H1 (cell line): ENCODE data around the gene TUT1. TPM values are rescaled to one million over a fixed set of nuclear protein-coding genes. Genes with fewer than 3 reads are reported as not detected.

ENCODE experiments used
- CTCF ChIA-PET: fragments of 300-600 bp; sonication (Branson Sonifier 250); formaldehyde crosslinking; loops from one replicate; lab custom pipeline; 2021; ENCODE audit not compliant: partially characterized antibody; lab: Charles Lee
- POLR2A ChIA-PET: fragments of 300-600 bp; sonication (Branson Sonifier 250); formaldehyde crosslinking; loops from one replicate; lab custom pipeline; 2021; ENCODE audit warnings: inconsistent platforms; ENCODE audit not compliant: partially characterized antibody; lab: Charles Lee
- DNase-seq, 2 experiments: peaks; one replicate each; pipeline versions ENCODE4 v3.0.0 to v3.0.0-alpha.2; 2010 to 2022; ENCODE audit warnings: low spot score in 2 of 2, low read depth in 1 of 2, mixed read lengths in 1 of 2
- FAIRE-seq: peaks from 2 replicates; lab custom pipeline; 2011; peaks lifted over from hg19 to GRCh38; lab: Jason Lieb, UNC
- H2AFZ ChIP-seq: 2 replicates; pipeline ENCODE4 v1.8.1; 2012; ENCODE audit warnings: low read length, inconsistent platforms
- H2AK5ac ChIP-seq: 2 replicates; pipeline ENCODE4 v1.6.1; 2013; ENCODE audit warnings: low read depth, low read length
- H2BK120ac ChIP-seq: replicated peaks from 2 replicates; pipeline ENCODE3; 2013; ENCODE audit warnings: low read depth, low read length, inconsistent platforms
- H2BK12ac ChIP-seq: 2 replicates; pipeline ENCODE4 v1.6.1; 2013; ENCODE audit warnings: low read depth, low read length
- H2BK15ac ChIP-seq: 2 replicates; pipeline ENCODE4 v1.6.1; 2013; ENCODE audit warnings: low read length
- H2BK20ac ChIP-seq: 2 replicates; pipeline ENCODE4 v1.6.1; 2013; ENCODE audit warnings: low read length
- H2BK5ac ChIP-seq: 2 replicates; pipeline ENCODE4 v1.6.1; 2013; ENCODE audit warnings: low read depth, low read length
- H3K14ac ChIP-seq: 2 replicates; pipeline ENCODE4 v1.6.1; 2013; ENCODE audit warnings: inconsistent platforms; ENCODE audit not compliant: insufficient read length
- H3K18ac ChIP-seq: 2 replicates; pipeline ENCODE4 v1.6.1; 2013; ENCODE audit warnings: low read length; ENCODE audit errors: extremely low read depth
- H3K23ac ChIP-seq: 2 replicates; pipeline ENCODE4 v1.6.1; 2013; ENCODE audit warnings: inconsistent platforms; ENCODE audit not compliant: insufficient read length
- H3K23me2 ChIP-seq: 2 replicates; pipeline ENCODE4 v1.6.1; 2013; ENCODE audit warnings: low read depth, low read length
- H3K27ac ChIP-seq: 2 replicates; pipeline ENCODE4 v1.6.1; 2011; ENCODE audit warnings: low read depth, low read length, inconsistent platforms
- H3K27me3 ChIP-seq, 4 experiments: replicated peaks in 1 of 4; 1 replicate in 1 of 4; 2 replicates in 3 of 4; pipeline versions ENCODE4 v1.6.1 to v1.8.1; 2011 to 2013; ENCODE audit warnings: low read length in 3 of 4, mild to moderate bottlenecking in 3 of 4, inconsistent platforms in 2 of 4, mixed read lengths in 2 of 4, moderate library complexity in 1 of 4; ENCODE audit not compliant: control insufficient read depth in 3 of 4, insufficient read depth in 3 of 4; ENCODE audit errors: extremely low read depth in 1 of 4
- H3K36me3 ChIP-seq, 4 experiments: 2 replicates each; pipeline versions ENCODE4 v1.6.1 to v1.8.1; 2011 to 2013; ENCODE audit warnings: mild to moderate bottlenecking in 4 of 4, low read length in 3 of 4, moderate library complexity in 2 of 4, control low read depth in 1 of 4, inconsistent platforms in 1 of 4; ENCODE audit not compliant: insufficient read depth in 4 of 4, control insufficient read depth in 2 of 4
- H3K4ac ChIP-seq: replicated peaks from 2 replicates; pipeline ENCODE3; 2013; ENCODE audit warnings: low read length, low read depth, mixed read lengths, inconsistent platforms; ENCODE audit not compliant: insufficient read length
- H3K4me1 ChIP-seq, 4 experiments: replicated peaks in 1 of 4; 1 replicate in 1 of 4; 2 replicates in 3 of 4; pipeline versions ENCODE4 v1.6.1 to v1.8.1; 2011 to 2013; ENCODE audit warnings: low read length in 3 of 4, inconsistent platforms in 2 of 4, mixed read lengths in 1 of 4; ENCODE audit not compliant: insufficient read depth in 4 of 4, control insufficient read depth in 3 of 4
- H3K4me2 ChIP-seq, 2 experiments: 2 replicates each; pipeline versions ENCODE4 v1.6.1 to v1.8.1; 2011 to 2013; ENCODE audit warnings: low read depth in 2 of 2, low read length in 2 of 2, control low read depth in 1 of 2, inconsistent platforms in 1 of 2, mild to moderate bottlenecking in 1 of 2; ENCODE audit not compliant: insufficient read depth in 1 of 2
- H3K4me3 ChIP-seq, 4 experiments: fragments of 200-600, 300-600 bp in 1 of 4; sonication (generic), shearing (Covaris generic), sonication (Bioruptor Twin) in 1 of 4; 2 replicates each; pipeline versions ENCODE4 v1.5.1 to v1.8.1; 2011 to 2016; ENCODE audit warnings: low read length in 4 of 4, low read depth in 3 of 4, control low read depth in 2 of 4, inconsistent platforms in 2 of 4, mild to moderate bottlenecking in 2 of 4, mixed read lengths in 1 of 4, moderate library complexity in 1 of 4; ENCODE audit not compliant: insufficient read depth in 2 of 4; ENCODE audit errors: extremely low read depth in 1 of 4
- H3K56ac ChIP-seq: replicated peaks from 2 replicates; pipeline ENCODE3; 2013; ENCODE audit warnings: low read depth, mild to moderate bottlenecking, mixed read lengths, low read length, inconsistent platforms; ENCODE audit not compliant: insufficient read length
- H3K79me1 ChIP-seq: 2 replicates; pipeline ENCODE4 v1.6.1; 2013; ENCODE audit warnings: low read depth, low read length, control low read depth
- H3K79me2 ChIP-seq, 2 experiments: 2 replicates each; pipeline versions ENCODE4 v1.6.1 to v1.8.1; 2012 to 2013; ENCODE audit warnings: low read length in 2 of 2, mild to moderate bottlenecking in 2 of 2, inconsistent platforms in 1 of 2; ENCODE audit not compliant: insufficient read depth in 2 of 2, control insufficient read depth in 1 of 2
- H3K9ac ChIP-seq, 4 experiments: replicated peaks in 1 of 4; 1 replicate in 1 of 4; 2 replicates in 3 of 4; pipeline versions ENCODE4 v1.6.1 to v1.8.1; 2011 to 2013; ENCODE audit warnings: low read depth in 3 of 4, low read length in 3 of 4, control low read depth in 2 of 4, mild to moderate bottlenecking in 2 of 4, moderate library complexity in 2 of 4, inconsistent platforms in 1 of 4; ENCODE audit errors: extremely low read depth in 1 of 4
- H3K9me3 ChIP-seq, 2 experiments: 2 replicates each; pipeline versions ENCODE4 v1.6.1 to v1.8.1; 2012 to 2013; ENCODE audit warnings: mild to moderate bottlenecking in 2 of 2, moderate library complexity in 2 of 2, control low read depth in 1 of 2, inconsistent platforms in 1 of 2, low read depth in 1 of 2, low read length in 1 of 2, mixed read lengths in 1 of 2; ENCODE audit not compliant: insufficient read depth in 2 of 2
- H4K20me1 ChIP-seq, 2 experiments: replicated peaks in 1 of 2; 2 replicates each; pipeline versions ENCODE3 to v1.8.1; 2011 to 2013; ENCODE audit warnings: inconsistent platforms in 2 of 2, low read length in 2 of 2, mild to moderate bottlenecking in 1 of 2; ENCODE audit not compliant: insufficient read depth in 2 of 2, control insufficient read depth in 1 of 2
- H4K5ac ChIP-seq: 2 replicates; pipeline ENCODE4 v1.6.1; 2013; ENCODE audit warnings: low read length, low read depth, mixed read lengths, inconsistent platforms; ENCODE audit not compliant: insufficient read length
- H4K8ac ChIP-seq: 2 replicates; pipeline ENCODE4 v1.8.0; 2013; ENCODE audit warnings: mild to moderate bottlenecking, moderate library complexity, low read length, inconsistent platforms; ENCODE audit not compliant: insufficient read depth; ENCODE audit errors: extremely low read depth
- H4K91ac ChIP-seq: replicated peaks from 2 replicates; pipeline ENCODE3; 2013; ENCODE audit warnings: low read length, mixed read lengths, inconsistent platforms; ENCODE audit not compliant: insufficient read length
- BACH1 ChIP-seq: IDR thresholded peaks from 2 replicates; pipeline ENCODE4 v1.6.1; 2012; ENCODE audit warnings: low read length, improper control_type of control experiment
- MAFK ChIP-seq: IDR thresholded peaks from 2 replicates; pipeline ENCODE4 v1.6.1; 2012; ENCODE audit warnings: low read depth, mild to moderate bottlenecking, improper control_type of control experiment, low read length
- WGBS, 2 experiments: shearing (Covaris generic) in 1 of 2; methylation state at CpG; one replicate each; pipeline versions ENCODE4 v1.1.6 to v1.1.7; 2013 to 2015; ENCODE audit warnings: low lambda C conversion rate in 2 of 2, mixed read lengths in 2 of 2, inconsistent platforms in 1 of 2, low coverage in 1 of 2, missing lambda C conversion rate in 1 of 2; ENCODE audit not compliant: insufficient replicate concordance in 2 of 2, insufficient coverage in 1 of 2, insufficient read length in 1 of 2; ENCODE audit errors: extremely low coverage in 1 of 2, missing lambda C conversion rate in 1 of 2; 5-methylcytosine and 5-hydroxymethylcytosine counted together
- polyA plus RNA-seq, 7 experiments: library from polyadenylated mRNA; depleted of rRNA in 3 of 7; stranded (reverse) in 5 of 7; unstranded in 2 of 7; fragments of >200 nt in 5 of 7; fragments of 200-250 nt in 2 of 7; gene quantifications; 1 replicate in 5 of 7; 2 replicates in 1 of 7; 4 replicates in 1 of 7; pipeline versions ENCODE4 v1.2.1 to v1.2.3, GENCODE V29; 2011 to 2013; ENCODE audit warnings: missing spikeins in 2 of 7, mixed read lengths in 2 of 7
- total RNA-seq: library from RNA; stranded (reverse); fragmentation: NEBNext Ultra II Directional; extraction: Animal tissue kit (Norgen Biotek cat#: 25700); gene quantifications from 2 replicates; pipeline ENCODE4 v1.2.1, GENCODE V29; 2021

TUT1 gene
- total and polyA plus RNA-seq, 2 of the 8 experiments (the other 6 are each of a cell fraction or from before 2014, with no cell fraction given): 17.8 to 24.6 TPM

DNA sequence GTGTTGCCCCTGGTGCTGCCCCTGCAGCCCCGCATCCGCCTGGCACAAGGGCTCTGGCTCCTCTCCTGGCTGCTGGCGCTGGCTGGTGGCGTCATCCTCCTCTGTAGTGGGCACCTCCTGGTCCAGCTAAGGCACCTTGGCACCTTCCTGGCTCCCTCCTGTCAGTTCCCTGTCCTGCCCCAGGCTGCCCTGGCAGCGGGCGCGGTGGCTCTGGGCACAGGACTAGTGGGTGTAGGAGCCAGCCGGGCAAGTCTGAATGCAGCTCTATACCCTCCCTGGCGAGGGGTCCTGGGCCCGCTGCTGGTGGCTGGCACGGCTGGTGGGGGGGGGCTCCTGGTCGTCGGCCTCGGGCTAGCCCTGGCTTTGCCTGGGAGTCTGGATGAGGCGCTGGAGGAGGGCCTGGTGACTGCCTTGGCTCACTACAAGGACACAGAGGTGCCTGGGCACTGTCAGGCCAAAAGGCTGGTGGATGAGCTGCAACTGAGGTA is 22.0 kb upstream of the TUT1 start:
- H4K8ac ChIP-seq: peak overlapping the region; percentile 4; the same call in 1 of the 2 replicates
- ChIA-PET CTCF (interaction anchor here (0.8 to 1.8 kb wide), 6 partner anchors 8 to 187 kb away, joined by 3 to 10 read pairs (median 4); partner anchors contain the start of genes B3GAT3 and MTA2), POLR2A (interaction anchor here (0.9 to 15.8 kb wide), 9 partner anchors 9 to 93 kb away, joined by 3 to 235 read pairs (median 5); partner anchors contain the start of genes B3GAT3, BSCL2, C11orf98 and CSKMT)
- H2BK5ac ChIP-seq: peak overlapping the region; percentile 52; the same call in 1 of the 2 replicates
- H3K79me2 ChIP-seq: no peaks in the 10 kb centered on the region
- no peak for DNase-seq
- H2BK120ac ChIP-seq: no peak overlapping the region
- H3K18ac ChIP-seq: no peak overlapping the region
- H2BK20ac ChIP-seq: no peak overlapping the region
- no peak for TF ChIP-seq MAFK
- no peak for TF ChIP-seq BACH1
- TF ChIP-seq, all 59 proteins: peak for 0
- WGBS, 2 experiments: 84% methylated on average over 12 of the region's 15 CpGs; no CpG with 5 or more reads in 1 of the 2 experiments
- Histone ChIP-seq H4K5ac (no peak overlapping the region), H2BK12ac (0 out of 2 replicates have a peak overlapping the region, but pooled peaks have one; percentile 39), H3K27ac (no peak overlapping the region), H4K91ac (peak overlapping the region; percentile 34), H2BK15ac (0 out of 2 replicates have a peak overlapping the region, but pooled peaks have one; percentile 88), H3K36me3 (no peaks in the 10 kb centered on the region; a peak in 1 of 8 replicates), H3K56ac (no peak overlapping the region), H3K14ac (no peak overlapping the region), H3K79me1 (no peaks in the 10 kb centered on the region), H3K4me3 (peak overlapping the region in 3 of 4 experiments; percentile 2 to 73 (median 25); a peak in 4 of 8 replicates), H4K20me1 (no peaks in the 10 kb centered on the region), H3K9ac (no peak overlapping the region), H3K4ac (no peak overlapping the region), H3K4me2 (peak overlapping the region in 1 of 2 experiments; percentile 64; a peak in 2 of 4 replicates), H2AFZ (no peak overlapping the region), H3K4me1 (peaks cover 0 to 19% (median 12%) of the 10 kb centered on the region in 4 experiments; a peak in 6 of 7 replicates), H2AK5ac (no peak overlapping the region), H3K9me3 (no peaks in the 10 kb centered on the region), H3K23me2 (peaks cover 9% of the 10 kb centered on the region; the same call in 1 of the 2 replicates), H3K23ac (no peak overlapping the region), H3K27me3 (peaks cover 0 to 3% (median 2%) of the 10 kb centered on the region in 4 experiments; a peak in 1 of 7 replicates)
- no peak for FAIRE-seq
